ENCODE results near the gene NOL4.

- TF ChIP-seq TAF1 (IDR thresholded peaks at IDR 0.05; ENCODE audit: low read depth) (no peak), FOXM1 (IDR thresholded peaks at IDR 0.05; ENCODE audit: borderline replicate concordance, low read depth) (no peak), EGR1 (IDR thresholded peaks at IDR 0.05) (no peak)
Measured at GRCh38 chr18:34212511-34212910, 12.2 kb downstream of the NOL4 start.
